OCI-LY7 (cell line): ENCODE data around the gene AVL9. TPM values are rescaled to one million over a fixed set of nuclear protein-coding genes. Genes with fewer than 3 reads are reported as not detected.

Experiments used
- BruUV-seq: library from RNA; stranded (reverse); fragments of 400-500 nt; replicated peaks from 2 replicates; lab custom pipeline; 2021; lab: Mats Ljungman, UMichigan
- CTCF ChIA-PET: fragments of 300-600 bp; sonication (Branson Sonifier 250); formaldehyde crosslinking; loops from one replicate; lab custom pipeline; 2022; ENCODE audit warnings: antibody characterized with exemption; ENCODE audit not compliant: unreplicated experiment; lab: Charles Lee
- POLR2A ChIA-PET: fragments of 300-600 bp; sonication (Branson Sonifier 250); formaldehyde crosslinking; loops from one replicate; lab custom pipeline; 2022; ENCODE audit warnings: antibody characterized with exemption; lab: Charles Lee
- DNase-seq: peaks from one replicate; pipeline ENCODE4 v3.0.0-alpha.2; 2015; ENCODE audit warnings: low spot score
- H2AFZ ChIP-seq: fragments of 200-600 bp; sonication (generic), shearing (Covaris generic); 2 replicates; pipeline ENCODE4 v1.6.1; 2014; ENCODE audit warnings: mild to moderate bottlenecking, antibody characterized with exemption, low read length, moderate library complexity
- H3K27ac ChIP-seq: fragments of 200-600 bp; sonication (generic); 2 replicates; pipeline ENCODE4 v1.5.1; 2014; ENCODE audit warnings: mixed run types, low read depth, mild to moderate bottlenecking, moderate library complexity, low read length, inconsistent platforms; ENCODE audit not compliant: poor library complexity, severe bottlenecking
- H3K36me3 ChIP-seq: fragments of 200-600 bp; sonication (generic); 2 replicates; pipeline ENCODE4 v1.6.1; 2014; ENCODE audit warnings: mild to moderate bottlenecking, antibody characterized with exemption, low read length, moderate library complexity, mixed read lengths; ENCODE audit not compliant: insufficient read depth
- H3K4me1 ChIP-seq: fragments of 200-600 bp; sonication (generic); 2 replicates; pipeline ENCODE4 v1.5.1; 2014; ENCODE audit warnings: mild to moderate bottlenecking, low read length; ENCODE audit not compliant: insufficient read depth, poor library complexity, severe bottlenecking
- H3K4me2 ChIP-seq: fragments of 200-600 bp; sonication (generic); 2 replicates; pipeline ENCODE4 v1.6.1; 2014; ENCODE audit warnings: mild to moderate bottlenecking, low read length
- H3K4me3 ChIP-seq: fragments of 200-600 bp; sonication (generic); 2 replicates; pipeline ENCODE4 v1.5.1; 2014; ENCODE audit warnings: mild to moderate bottlenecking, low read depth, low read length; ENCODE audit not compliant: poor library complexity, severe bottlenecking
- H3K79me2 ChIP-seq: fragments of 200-600 bp; sonication (generic); 2 replicates; pipeline ENCODE4 v1.6.1; 2016; ENCODE audit warnings: low read depth, mild to moderate bottlenecking, low read length, moderate library complexity, mixed read lengths; ENCODE audit not compliant: insufficient read depth
- H3K9me2 ChIP-seq: fragments of 200-600 bp; sonication (generic); 2 replicates; pipeline ENCODE4 v1.6.1; 2016; ENCODE audit warnings: mild to moderate bottlenecking, low read length, mixed read lengths; ENCODE audit not compliant: insufficient read depth
- H3K9me3 ChIP-seq: fragments of 200-600 bp; sonication (generic); 2 replicates; pipeline ENCODE4 v1.6.1; 2014; ENCODE audit warnings: mild to moderate bottlenecking, mixed run types, low read length, mixed read lengths
- H4K20me1 ChIP-seq: fragments of 200-600 bp; sonication (generic); 2 replicates; pipeline ENCODE4 v1.6.1; 2014; ENCODE audit warnings: mild to moderate bottlenecking, antibody characterized with exemption, low read length, moderate library complexity, mixed read lengths; ENCODE audit not compliant: insufficient read depth
- CTCF ChIP-seq: fragments of 200-600 bp; sonication (generic); conservative IDR thresholded peaks from 2 replicates; pipeline ENCODE4 v1.5.1; 2014; ENCODE audit warnings: mild to moderate bottlenecking, antibody characterized with exemption, low read length, moderate library complexity, mixed read lengths
- EZH2phosphoT487 ChIP-seq: fragments of 200-600 bp; sonication (generic); IDR thresholded peaks from 2 replicates; pipeline ENCODE4 v1.6.1; 2018; ENCODE audit warnings: low read depth, borderline replicate concordance, mild to moderate bottlenecking, mixed run types, antibody characterized with exemption, low read length, moderate library complexity, mixed read lengths
- intact Hi-C: fragments of 100-400 bp; cut with micrococcal nuclease; formaldehyde crosslinking; loops from one replicate; pipeline ENCODE4 v1.10.0; 2022; ENCODE audit not compliant: unreplicated experiment
- total RNA-seq, 2 experiments: library from RNA; depleted of rRNA in 1 of 2; stranded (reverse); fragments of >200 nt in 1 of 2; shearing (Covaris generic) in 1 of 2; gene quantifications; 2 replicates each; pipeline ENCODE4 v1.2.3, GENCODE V29; 2014 to 2022

The AVL9 gene
- total RNA-seq, 2 experiments from 2014 or later: 36.6 to 54.9 TPM

GRCh38 chr7:32481176-32481575, 14.1 kb upstream of the AVL9 start:
- Histone ChIP-seq H3K9me2 (no peaks in the 10 kb centered on the region), H3K79me2 (no peaks in the 10 kb centered on the region), H3K27ac (no peak overlapping the region), H3K36me3 (peaks cover 15% of the 10 kb centered on the region), H3K4me1 (no peaks in the 10 kb centered on the region), H4K20me1 (no peaks in the 10 kb centered on the region), H3K4me2 (no peak overlapping the region), H3K4me3 (no peak overlapping the region), H2AFZ (no peak overlapping the region), H3K9me3 (no peaks in the 10 kb centered on the region)
- intact Hi-C loops: no loop called here
- no peak for DNase-seq
- BruUV-seq: no TSS peak
- ChIA-PET POLR2A (no interaction called here), CTCF (no interaction called here)
- no peak for TF ChIP-seq EZH2phosphoT487
- no peak for TF ChIP-seq CTCF

GRCh38 chr7:32481921-32482320, 13.4 kb upstream of the AVL9 start:
- Histone ChIP-seq H3K9me3 (no peaks in the 10 kb centered on the region), H3K36me3 (peaks cover 22% of the 10 kb centered on the region), H3K27ac (no peak overlapping the region), H4K20me1 (no peaks in the 10 kb centered on the region), H3K4me1 (no peaks in the 10 kb centered on the region), H3K4me2 (no peak overlapping the region), H2AFZ (no peak overlapping the region), H3K9me2 (no peaks in the 10 kb centered on the region), H3K79me2 (no peaks in the 10 kb centered on the region), H3K4me3 (no peak overlapping the region)
- BruUV-seq: no TSS peak
- DNase-seq: no peak
- ChIA-PET POLR2A (no interaction called here), CTCF (no interaction called here)
- intact Hi-C loops: no loop called here
- no peak for TF ChIP-seq CTCF
- no peak for TF ChIP-seq EZH2phosphoT487

GRCh38 chr7:32489788-32490126, 5.5 kb upstream of the AVL9 start:
- TF ChIP-seq EZH2phosphoT487: no peak
- TF ChIP-seq CTCF: no peak
- Histone ChIP-seq H3K9me3 (no peaks in the 10 kb centered on the region), H3K36me3 (peaks cover 41% of the 10 kb centered on the region), H4K20me1 (no peaks in the 10 kb centered on the region; the same call in 1 of the 2 replicates), H3K4me3 (peak overlapping the region; percentile 84), H3K9me2 (no peaks in the 10 kb centered on the region), H2AFZ (peak overlapping the region; percentile 99), H3K4me1 (peaks cover 26% of the 10 kb centered on the region), H3K79me2 (peaks cover 31% of the 10 kb centered on the region), H3K27ac (peak overlapping the region; percentile 94), H3K4me2 (peak overlapping the region; percentile 79)
- CTCF ChIA-PET: interaction anchor here (0.6 kb wide), 1 partner anchor 619 kb away, joined by 3 read pairs; no protein-coding TSS in a partner anchor
- intact Hi-C loops: loop anchor here (2.0 to 5.0 kb wide), 3 partner anchors 98 to 619 kb away; partner anchors contain the start of gene RP9
- POLR2A ChIA-PET: interaction anchor here (0.6 to 0.9 kb wide), 4 partner anchors 11 to 400 kb away, joined by 3 read pairs; no protein-coding TSS in a partner anchor
- no peak for DNase-seq
- BruUV-seq: TSS peak; percentile 64
